ENCODE measurements around the gene FAR1. TPM values are rescaled to one million over a fixed set of nuclear protein-coding genes. Genes with fewer than 3 reads are reported as not detected.
A peak's percentile ranks its signal among the peaks of the same experiment; 100 is the strongest.

Gene FAR1
- total RNA-seq, 4 donors from 2014 or later = 8.0 to 17.0 (median 13.5) TPM

DNA sequence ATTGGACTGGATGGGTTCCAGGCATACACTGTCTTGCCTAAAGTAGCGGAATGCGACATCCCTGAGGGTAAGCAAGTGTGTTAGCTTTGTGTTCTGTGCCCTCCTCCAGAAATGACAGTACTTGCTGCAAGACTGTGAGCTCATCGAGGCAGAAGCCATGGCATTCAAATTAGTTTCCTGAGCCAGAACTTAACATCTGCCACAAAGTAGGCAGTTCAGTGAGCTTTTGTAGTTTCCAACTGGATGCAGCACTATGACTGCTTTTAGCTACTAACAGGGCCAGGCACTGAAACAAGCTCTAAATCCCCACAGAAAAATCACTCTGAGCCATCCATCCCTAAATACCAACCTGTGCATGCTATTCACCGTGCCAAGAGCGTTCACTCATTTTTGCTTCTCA lies 1.2 kb upstream of the FAR1 start:
- no peak overlapping the region for H3K4me3 ChIP-seq (ENCODE audit: low read depth, poor library complexity, severe bottlenecking)
- 29 to 31% methylated on average over 5 of the region's 5 CpGs for WGBS, 2 donors
- TF ChIP-seq, protein P1, sequence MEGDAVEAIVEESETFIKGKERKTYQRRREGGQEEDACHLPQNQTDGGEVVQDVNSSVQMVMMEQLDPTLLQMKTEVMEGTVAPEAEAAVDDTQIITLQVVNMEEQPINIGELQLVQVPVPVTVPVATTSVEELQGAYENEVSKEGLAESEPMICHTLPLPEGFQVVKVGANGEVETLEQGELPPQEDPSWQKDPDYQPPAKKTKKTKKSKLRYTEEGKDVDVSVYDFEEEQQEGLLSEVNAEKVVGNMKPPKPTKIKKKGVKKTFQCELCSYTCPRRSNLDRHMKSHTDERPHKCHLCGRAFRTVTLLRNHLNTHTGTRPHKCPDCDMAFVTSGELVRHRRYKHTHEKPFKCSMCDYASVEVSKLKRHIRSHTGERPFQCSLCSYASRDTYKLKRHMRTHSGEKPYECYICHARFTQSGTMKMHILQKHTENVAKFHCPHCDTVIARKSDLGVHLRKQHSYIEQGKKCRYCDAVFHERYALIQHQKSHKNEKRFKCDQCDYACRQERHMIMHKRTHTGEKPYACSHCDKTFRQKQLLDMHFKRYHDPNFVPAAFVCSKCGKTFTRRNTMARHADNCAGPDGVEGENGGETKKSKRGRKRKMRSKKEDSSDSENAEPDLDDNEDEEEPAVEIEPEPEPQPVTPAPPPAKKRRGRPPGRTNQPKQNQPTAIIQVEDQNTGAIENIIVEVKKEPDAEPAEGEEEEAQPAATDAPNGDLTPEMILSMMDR (IDR thresholded peaks at IDR 0.05) = no peak
- no peak for TF ChIP-seq POLR2A (IDR thresholded peaks at IDR 0.05)
- no peak for DNase-seq (ENCODE audit: low spot score in 2 of 2)
- intact Hi-C loops (cut with DNase I; ENCODE audit: low total_unique reads) = no loop called here

DNA sequence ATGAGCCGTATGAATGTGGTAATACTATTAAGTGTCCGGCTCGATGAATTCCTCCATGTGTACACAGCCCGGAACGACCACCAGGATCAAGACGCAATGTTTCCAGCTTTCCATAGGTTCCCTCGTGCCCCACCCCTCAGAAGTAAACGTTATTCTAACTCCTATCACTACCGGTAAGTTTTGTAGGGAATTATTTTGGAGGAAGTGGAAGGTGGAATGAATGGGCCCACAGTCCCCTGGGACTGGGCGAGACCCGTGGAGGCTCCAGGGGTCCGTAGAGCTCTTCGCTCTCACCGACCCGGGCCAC lies 720 bp upstream of the FAR1 start:
- 2 to 5% methylated on average over 15 of the region's 15 CpGs for WGBS, 2 donors
- TF ChIP-seq, protein P1 (IDR thresholded peaks at IDR 0.05) = no peak
- no peak for TF ChIP-seq POLR2A (IDR thresholded peaks at IDR 0.05)
- intact Hi-C loops (cut with DNase I; ENCODE audit: low total_unique reads) = no loop called here
- DNase-seq (ENCODE audit: low spot score in 2 of 2) = no peak
- H3K4me3 ChIP-seq (ENCODE audit: low read depth, poor library complexity, severe bottlenecking) = peak overlapping the region; percentile 46

DNA sequence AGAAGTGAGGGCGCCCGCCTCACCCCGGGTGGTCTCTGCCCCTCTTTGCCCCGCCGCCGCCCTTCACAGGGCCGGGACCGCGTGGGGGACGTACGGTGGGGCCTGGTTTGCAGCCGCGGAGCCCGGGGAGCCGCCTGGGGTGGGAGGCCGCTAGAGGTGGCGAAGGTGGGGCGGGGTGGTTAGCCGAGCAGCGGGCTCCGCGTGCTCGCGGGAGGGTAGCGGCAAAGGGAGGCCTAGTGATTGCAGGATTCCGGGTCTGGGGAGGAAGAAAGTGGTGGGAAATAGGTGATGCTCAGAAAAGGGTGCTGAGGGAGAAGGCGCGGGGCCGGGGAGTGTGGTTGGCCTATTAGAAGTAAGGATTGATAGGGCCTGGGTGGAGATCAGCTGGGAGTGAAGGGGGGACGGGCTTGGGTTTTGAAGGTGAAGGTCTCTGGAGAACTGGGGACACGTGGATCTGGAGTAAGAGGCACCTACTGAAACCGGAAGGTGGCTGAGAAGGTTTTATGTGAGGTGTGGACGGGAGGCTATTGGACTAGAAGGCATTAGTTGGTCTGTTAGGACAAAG lies 571 bp downstream of the FAR1 start:
- WGBS, 2 donors = 1 to 2% methylated on average over 30 to 33 of the region's 33 CpGs
- H3K4me3 ChIP-seq (ENCODE audit: low read depth, poor library complexity, severe bottlenecking) = peak overlapping the region; percentile 72
- TF ChIP-seq, protein P1 (IDR thresholded peaks at IDR 0.05) = no peak
- TF ChIP-seq POLR2A (IDR thresholded peaks at IDR 0.05) = no peak
- intact Hi-C loops (cut with DNase I; ENCODE audit: low total_unique reads) = no loop called here
- peak in 1 of 2 donors; percentile 88 for DNase-seq (ENCODE audit: low spot score in 2 of 2)

DNA sequence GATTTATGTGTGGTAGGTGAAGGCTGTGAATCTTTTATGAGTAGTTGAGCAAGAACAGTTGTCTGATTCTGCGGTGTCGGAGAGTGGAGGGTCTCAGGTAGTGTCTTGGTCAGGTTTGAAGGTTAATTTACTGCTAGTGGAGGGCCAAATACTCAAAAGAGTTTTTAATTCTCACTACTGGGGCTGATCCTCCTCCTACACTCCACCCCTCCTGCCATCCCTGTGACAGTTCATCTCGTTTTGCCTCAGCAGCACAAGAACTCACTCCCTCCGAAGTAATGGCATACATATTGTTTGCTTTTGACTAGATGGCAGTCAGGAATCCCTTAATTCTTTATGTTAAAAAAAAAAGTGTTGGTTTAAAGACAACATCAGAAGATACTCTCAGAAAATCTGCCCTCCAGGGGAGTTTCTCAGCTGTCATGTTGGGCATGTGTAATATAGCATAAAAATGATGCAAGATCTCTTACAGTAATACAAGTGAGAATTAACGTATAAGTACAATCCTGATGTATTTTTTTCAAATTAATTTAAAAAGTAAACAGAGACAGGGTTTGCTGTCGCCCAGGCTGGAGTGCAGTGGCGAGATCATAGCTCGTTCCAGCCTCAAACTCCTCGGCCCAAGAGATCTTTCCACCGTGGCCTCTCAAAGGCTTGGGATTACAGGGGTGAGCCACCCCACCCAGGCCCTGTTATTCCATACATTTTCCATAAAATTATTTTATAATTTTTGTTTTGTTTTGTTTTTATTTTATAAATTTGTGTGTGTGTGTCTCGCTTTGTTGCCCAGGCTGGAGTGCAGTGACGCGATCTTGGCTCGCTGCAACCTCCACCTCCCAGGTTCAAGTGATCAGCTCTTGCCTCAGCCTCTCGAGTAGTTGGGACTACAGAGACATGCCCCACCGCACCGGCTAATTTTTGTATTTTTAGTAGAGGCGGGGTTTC lies 1.3 kb downstream of the FAR1 start:
- intact Hi-C loops (cut with DNase I; ENCODE audit: low total_unique reads) = no loop called here
- TF ChIP-seq, protein P1 (IDR thresholded peaks at IDR 0.05) = no peak
- no peak for TF ChIP-seq POLR2A (IDR thresholded peaks at IDR 0.05)
- WGBS, 2 donors = 69 to 70% methylated on average over 18 of the region's 18 CpGs
- no peak for DNase-seq (ENCODE audit: low spot score in 2 of 2)
- no peak overlapping the region for H3K4me3 ChIP-seq (ENCODE audit: low read depth, poor library complexity, severe bottlenecking)

DNA sequence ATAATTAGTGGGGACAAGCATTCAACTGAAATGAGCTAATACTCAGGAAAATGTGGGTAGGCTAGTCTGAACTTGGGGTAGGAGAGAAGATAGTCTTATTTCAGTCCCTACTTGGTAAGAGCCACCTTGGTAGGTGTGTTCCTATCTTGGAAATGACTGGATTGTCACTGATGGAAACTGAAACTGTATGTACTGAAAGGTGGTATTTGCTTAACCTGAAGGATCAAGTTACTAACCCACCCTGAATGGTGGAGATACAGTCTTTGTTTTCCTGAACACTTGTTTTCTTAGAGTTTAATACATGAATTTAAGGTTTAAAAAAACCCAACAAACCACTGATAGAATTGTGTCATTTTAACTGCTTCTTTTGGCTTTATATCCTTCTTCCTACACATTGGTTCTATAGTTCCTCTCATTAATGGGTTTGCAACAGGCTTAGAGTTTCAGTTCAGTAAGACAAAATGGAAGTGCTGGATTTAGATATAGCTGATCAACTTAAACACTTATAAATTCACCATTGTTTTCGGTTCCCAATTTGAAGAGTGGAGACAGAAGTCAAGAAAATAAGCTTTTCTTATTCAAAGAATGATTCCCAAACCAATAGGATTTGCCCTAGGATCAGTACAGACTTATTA lies 4.2 kb downstream of the FAR1 start:
- intact Hi-C loops (cut with DNase I; ENCODE audit: low total_unique reads) = no loop called here
- WGBS, 2 donors = 93 to 94% methylated on average over 1 of the region's 1 CpG
- DNase-seq (ENCODE audit: low spot score in 2 of 2) = no peak
- no peak overlapping the region for H3K4me3 ChIP-seq (ENCODE audit: low read depth, poor library complexity, severe bottlenecking)
- TF ChIP-seq, protein P1 (IDR thresholded peaks at IDR 0.05) = no peak
- TF ChIP-seq POLR2A (IDR thresholded peaks at IDR 0.05) = no peak
